T-helper 2 cell treated with Interferon-gamma antibody and Interleukin-4, amounts not matched to agents 100 ng/mL and 5 ng/mL, for 36 hours (primary cell): Measurements from ENCODE around the gene KCNIP3. TPM values are rescaled to one million over a fixed set of nuclear protein-coding genes. Genes with fewer than 3 reads are reported as not detected.

Experiments used
- intact Hi-C: fragments of 100-400 bp; cut with micrococcal nuclease; formaldehyde crosslinking; loops from one replicate; pipeline ENCODE4 v1.15.1; 2023
- total RNA-seq: library from RNA; stranded (reverse); gene quantifications from 2 replicates; pipeline ENCODE4 v1.2.3, GENCODE V29; 2022

KCNIP3 gene
- total RNA-seq, 1 donor from 2014 or later: not detected

- intact Hi-C loops: no loop called here
Measured at GRCh38 chr2:95294579-95295250, 2.4 kb upstream of the KCNIP3 start.

GRCh38 chr2:95295376-95295775 is 1.8 kb upstream of the KCNIP3 start:
- intact Hi-C loops: no loop called here

GRCh38 chr2:95296011-95296410 is 1.1 kb upstream of the KCNIP3 start:
- intact Hi-C loops: no loop called here

- intact Hi-C loops: no loop called here
Measured at GRCh38 chr2:95297639-95298395, 670 bp downstream of the KCNIP3 start.

GRCh38 chr2:95298486-95299111 is 1.5 kb downstream of the KCNIP3 start:
- intact Hi-C loops: no loop called here

GRCh38 chr2:95299961-95300360 is 2.8 kb downstream of the KCNIP3 start:
- intact Hi-C loops: no loop called here

- intact Hi-C loops: no loop called here
Measured at GRCh38 chr2:95300450-95300849, 3.3 kb downstream of the KCNIP3 start.

- intact Hi-C loops: no loop called here
Measured at GRCh38 chr2:95301186-95301585, 4.0 kb downstream of the KCNIP3 start.

- intact Hi-C loops: no loop called here
Measured at GRCh38 chr2:95301876-95302641, 4.9 kb downstream of the KCNIP3 start.

GRCh38 chr2:95303191-95303919 is 6.2 kb downstream of the KCNIP3 start:
- intact Hi-C loops: no loop called here

GRCh38 chr2:95305380-95306061 is 8.4 kb downstream of the KCNIP3 start:
- intact Hi-C loops: no loop called here

GRCh38 chr2:95306336-95306895 is 9.3 kb downstream of the KCNIP3 start:
- intact Hi-C loops: no loop called here

- intact Hi-C loops: no loop called here
Measured at GRCh38 chr2:95307036-95307435, 9.9 kb downstream of the KCNIP3 start.

GRCh38 chr2:95307878-95308277 is 10.7 kb downstream of the KCNIP3 start:
- intact Hi-C loops: no loop called here

- intact Hi-C loops: no loop called here
Measured at GRCh38 chr2:95308426-95308990, 11.4 kb downstream of the KCNIP3 start.

- intact Hi-C loops: no loop called here
Measured at GRCh38 chr2:95309599-95309998, 12.5 kb downstream of the KCNIP3 start.

- intact Hi-C loops: no loop called here
Measured at GRCh38 chr2:95310216-95310615, 13.1 kb downstream of the KCNIP3 start.

- intact Hi-C loops: no loop called here
Measured at GRCh38 chr2:95310651-95311050, 13.5 kb downstream of the KCNIP3 start.

GRCh38 chr2:95311815-95312542 is 14.8 kb downstream of the KCNIP3 start:
- intact Hi-C loops: no loop called here
